ENCODE measurements around the gene IDH1.

GRCh38 chr2:208300847-208301618 is 46.2 kb upstream of the IDH1 start:
- TF ChIP-seq CTCF (conservative IDR thresholded peaks at IDR 0.05; ENCODE audit: low read length) (no peak), EZH2phosphoT487 (IDR thresholded peaks at IDR 0.05; ENCODE audit: borderline replicate concordance, low read depth, low read length) (no peak)
